VCaP (cell line): ENCODE results near the gene SCUBE3.

Experiments used
- H3K27ac ChIP-seq: fragments of 450-650 bp; 2 replicates; pipeline ENCODE4 v1.5.1; 2017
- CTCF ChIP-seq: fragments of 450-650 bp; conservative IDR thresholded peaks from 2 replicates; pipeline ENCODE4 v1.5.1; 2017; ENCODE audit warnings: mild to moderate bottlenecking, moderate library complexity

The SCUBE3 gene

GRCh38 chr6:35282472-35282871, 68.7 kb downstream of the SCUBE3 start:
- no peak overlapping the region for H3K27ac ChIP-seq
- no peak for TF ChIP-seq CTCF

- TF ChIP-seq CTCF, result no peak
- H3K27ac ChIP-seq, result no peak overlapping the region
Observed at GRCh38 chr6:35283361-35283760, 69.6 kb downstream of the SCUBE3 start.

- TF ChIP-seq CTCF, result no peak
- H3K27ac ChIP-seq, result no peak overlapping the region
Observed at GRCh38 chr6:35287671-35288396, 74.1 kb downstream of the SCUBE3 start.

GRCh38 chr6:35288834-35289233, 75.1 kb downstream of the SCUBE3 start:
- no peak overlapping the region for H3K27ac ChIP-seq
- no peak for TF ChIP-seq CTCF

- H3K27ac ChIP-seq, result no peak overlapping the region
- no peak for TF ChIP-seq CTCF
Observed at GRCh38 chr6:35291491-35291890, 77.7 kb downstream of the SCUBE3 start.

GRCh38 chr6:35292494-35292893, 78.7 kb downstream of the SCUBE3 start:
- no peak overlapping the region for H3K27ac ChIP-seq
- no peak for TF ChIP-seq CTCF

- no peak overlapping the region for H3K27ac ChIP-seq
- TF ChIP-seq CTCF, result no peak
Observed at GRCh38 chr6:35293681-35294080, 79.9 kb downstream of the SCUBE3 start.
